ENCODE results near the gene TLN1. TPM values are rescaled to one million over a fixed set of nuclear protein-coding genes. Genes with fewer than 3 reads are reported as not detected.
A peak's percentile ranks its signal among the peaks of the same experiment; 100 is the strongest.

Gene TLN1
- polyA plus RNA-seq, 2 of the 4 experiments (the other 2 are of a cell fraction), result 65.5 to 108 TPM

- H3K4me2 ChIP-seq, result peak within 1 kb of the TSS; percentile 73; the same call in 2 of the 3 replicates
- ATAC-seq (no peak), DNase-seq (ENCODE audit: low read depth in 1 of 2, low spot score in 1 of 2) (no peak), FAIRE-seq (no peak)
- 86% methylated on average over 18 of the region's 22 CpGs for WGBS (ENCODE audit: missing lambda C conversion rate)
- TF ChIP-seq NFE2L2 (conservative IDR thresholded peaks at IDR 0.05; ENCODE audit: low read length) (no peak), SREBF2 (IDR thresholded peaks at IDR 0.05) (no peak), CHD2 (IDR thresholded peaks at IDR 0.05; ENCODE audit: low read length, partially characterized antibody) (no peak), BCL3 (IDR thresholded peaks at IDR 0.05) (no peak), MAZ (IDR thresholded peaks at IDR 0.05; ENCODE audit: borderline replicate concordance, low read depth, low read length) (no peak), HEYL (CRISPR knock-in tag; IDR thresholded peaks at IDR 0.05) (no peak), CBX8 (IDR thresholded peaks at IDR 0.05) (no peak), EP300 (IDR thresholded peaks at IDR 0.05) (no peak), RARB (CRISPR knock-in tag; IDR thresholded peaks at IDR 0.05) (no peak), HMGXB4 (CRISPR knock-in tag; IDR thresholded peaks at IDR 0.05; ENCODE audit: borderline replicate concordance) (no peak), USF2 (IDR thresholded peaks at IDR 0.05) (no peak), ZC3H11A (IDR thresholded peaks at IDR 0.05) (no peak)
- CTCF ChIA-PET, result interaction anchor here (1.1 to 5.9 kb wide), 4 partner anchors 10 to 46 kb away, joined by 3 to 135 read pairs (median 36); partner anchors contain the start of genes ARHGEF39, CCDC107 and RMRP
- POLR2A ChIA-PET, result no interaction called here
- no peak within 1 kb of the TSS for H3K4me3 ChIP-seq
- H3K27ac ChIP-seq, result peak within 1 kb of the TSS; percentile 45 to 65; a peak in 4 of 6 replicates
- H3K9me3 ChIP-seq, result no peaks in the 10 kb centered on the region
- peaks cover 30% of the 10 kb centered on the region for H3K4me1 ChIP-seq
These were observed 81.4 kb downstream of the TLN1 start, which contains the start of gene SIT1 for GRCh38 chr9:35650341-35651158. Gene SIT1 (minus strand): TSS chr9:35650931. CDS start chr9:35650853, 78 bp downstream.

- POLR2A ChIA-PET, result no interaction called here
- no peak for DNase-seq (ENCODE audit: low read depth in 1 of 2, low spot score in 1 of 2)
- TF ChIP-seq, protein P1, sequence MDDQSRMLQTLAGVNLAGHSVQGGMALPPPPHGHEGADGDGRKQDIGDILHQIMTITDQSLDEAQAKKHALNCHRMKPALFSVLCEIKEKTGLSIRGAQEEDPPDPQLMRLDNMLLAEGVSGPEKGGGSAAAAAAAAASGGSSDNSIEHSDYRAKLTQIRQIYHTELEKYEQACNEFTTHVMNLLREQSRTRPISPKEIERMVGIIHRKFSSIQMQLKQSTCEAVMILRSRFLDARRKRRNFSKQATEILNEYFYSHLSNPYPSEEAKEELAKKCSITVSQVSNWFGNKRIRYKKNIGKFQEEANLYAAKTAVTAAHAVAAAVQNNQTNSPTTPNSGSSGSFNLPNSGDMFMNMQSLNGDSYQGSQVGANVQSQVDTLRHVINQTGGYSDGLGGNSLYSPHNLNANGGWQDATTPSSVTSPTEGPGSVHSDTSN (IDR thresholded peaks at IDR 0.05), result no peak
- TF ChIP-seq RFX5 (IDR thresholded peaks at IDR 0.05) (no peak), ZC3H11A (IDR thresholded peaks at IDR 0.05) (no peak), PHF8 (IDR thresholded peaks at IDR 0.05; ENCODE audit: borderline replicate concordance, low read depth) (no peak), BHLHE40 (IDR thresholded peaks at IDR 0.05; ENCODE audit: low read depth, low read length) (no peak), CHD2 (IDR thresholded peaks at IDR 0.05; ENCODE audit: low read length, partially characterized antibody) (no peak), ZNF302 (CRISPR knock-in tag; IDR thresholded peaks at IDR 0.05) (no peak), HMGXB4 (CRISPR knock-in tag; IDR thresholded peaks at IDR 0.05; ENCODE audit: borderline replicate concordance) (no peak), SMC3 (IDR thresholded peaks at IDR 0.05) (no peak), CTCF (IDR thresholded peaks at IDR 0.05) (no peak), JUN (IDR thresholded peaks at IDR 0.05) (no peak), EHF (CRISPR knock-in tag; IDR thresholded peaks at IDR 0.05) (no peak), TFCP2L1 (CRISPR knock-in tag; IDR thresholded peaks at IDR 0.05) (no peak), E2F6 (IDR thresholded peaks at IDR 0.05; ENCODE audit: borderline replicate concordance, low read depth) (no peak), FOSB (CRISPR knock-in tag; IDR thresholded peaks at IDR 0.05) (no peak)
These were observed 82.3 kb downstream of the TLN1 start for GRCh38 chr9:35649431-35650340.

More at GRCh38 chr9:35649431-35650340, 82.3 kb downstream of the TLN1 start:
- 89% methylated on average over 24 of the region's 26 CpGs for WGBS (ENCODE audit: missing lambda C conversion rate)
- Histone ChIP-seq H3K4me2 (no peak overlapping the region), H3K4me3 (no peak overlapping the region), H3K9me3 (no peaks in the 10 kb centered on the region), H3K27ac (peak overlapping the region in 1 of 2 experiments; percentile 8; a peak in 1 of 6 replicates), H3K4me1 (peaks cover 30% of the 10 kb centered on the region)
- ATAC-seq (no peak), FAIRE-seq (no peak)
- CTCF ChIA-PET, result interaction anchor here (0.6 to 5.9 kb wide), 6 partner anchors 10 to 116 kb away, joined by 3 to 135 read pairs (median 8); partner anchors contain the start of genes ARHGEF39, CCDC107 and RMRP

All from A549 (cell line).